G401 (cell line): Measurements from ENCODE around the gene SLC2A1. TPM values are rescaled to one million over a fixed set of nuclear protein-coding genes. Genes with fewer than 3 reads are reported as not detected.

Experiments
- DNase-seq: peaks from one replicate; pipeline ENCODE4 v3.0.0-alpha.2; 2015; ENCODE audit warnings: low spot score
- in situ Hi-C: cut with HindIII; loops from 2 replicates; pipeline ENCODE4 v1.10.0; 2016; ENCODE audit warnings: low sequenced_read_pairs, mixed read lengths
- total RNA-seq: library from RNA; depleted of rRNA; stranded (reverse); fragments of >200 nt; shearing (Covaris generic); gene quantifications from 2 replicates; pipeline ENCODE4 v1.2.3, GENCODE V29; 2014

Gene SLC2A1
- total RNA-seq, 1 experiment from 2014 or later: 51.9 TPM

DNA sequence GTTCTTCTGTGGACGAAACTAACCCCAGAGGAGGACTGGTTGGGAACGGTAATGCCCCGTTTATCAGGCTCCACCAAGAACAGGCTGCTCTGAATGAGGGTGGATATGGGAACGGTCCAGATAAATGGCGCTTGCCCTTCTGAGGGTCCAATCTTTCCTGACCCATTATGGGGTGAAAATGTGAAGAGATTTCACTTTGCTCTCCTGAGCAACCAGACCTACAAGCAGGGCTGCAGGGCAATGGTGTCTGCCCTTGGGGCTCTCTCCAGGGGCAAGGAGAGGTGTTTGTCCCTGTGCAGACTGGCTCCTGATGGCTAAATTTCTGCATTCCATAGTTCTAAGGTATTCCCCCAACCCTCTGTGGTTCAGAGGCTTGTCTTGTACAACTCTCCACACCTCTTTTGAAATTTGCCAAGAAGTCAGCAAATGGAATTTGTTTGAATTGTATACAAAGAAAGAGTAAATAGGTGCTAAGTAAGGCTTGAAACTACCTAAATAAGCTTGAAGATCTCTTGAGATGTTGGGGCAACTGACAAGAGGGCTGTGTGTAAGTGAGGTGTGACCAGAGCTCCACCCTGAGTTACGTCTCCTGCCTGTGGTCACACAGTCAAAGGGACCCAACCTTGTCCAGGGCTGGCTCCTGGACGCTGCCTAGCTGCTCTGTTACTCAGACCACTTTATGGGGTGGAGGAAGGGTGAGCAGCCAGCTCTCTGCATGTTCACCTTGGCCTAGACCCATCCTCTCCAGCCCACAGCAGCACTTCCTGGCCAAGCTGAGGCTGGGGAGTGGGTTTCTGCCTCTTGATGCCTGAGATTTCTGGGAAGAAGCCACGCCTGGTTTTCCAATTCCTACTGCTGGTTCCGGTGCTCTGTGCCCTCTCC lies 24.8 kb downstream of the SLC2A1 start:
- no peak for DNase-seq
- in situ Hi-C loops: no loop called here

DNA sequence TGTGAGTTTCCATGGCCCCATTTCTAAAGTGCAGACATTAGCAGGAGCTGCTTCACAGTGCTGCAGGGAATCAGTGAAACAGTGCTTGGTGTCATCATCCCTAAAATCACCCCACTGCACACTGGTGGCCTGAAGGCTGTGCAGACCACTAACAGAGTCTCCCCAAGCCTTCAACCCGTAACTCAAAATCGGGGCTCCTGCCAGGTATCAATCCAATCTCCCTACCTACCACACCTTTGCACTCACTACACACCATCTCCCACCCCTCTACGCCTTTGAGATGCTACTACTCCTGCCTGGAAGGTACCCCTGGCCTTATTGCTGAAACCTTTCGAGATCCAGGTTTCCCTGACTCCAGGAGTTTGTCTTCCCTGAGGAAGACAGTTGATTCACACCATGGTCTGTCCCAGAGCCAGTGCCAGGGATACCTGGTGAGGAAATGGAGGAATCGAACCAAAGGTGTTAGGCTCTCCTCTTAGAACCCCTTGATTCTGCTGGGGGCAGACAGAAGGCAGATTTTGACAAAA lies 25.5 kb downstream of the SLC2A1 start:
- in situ Hi-C loops: no loop called here
- DNase-seq: no peak

DNA sequence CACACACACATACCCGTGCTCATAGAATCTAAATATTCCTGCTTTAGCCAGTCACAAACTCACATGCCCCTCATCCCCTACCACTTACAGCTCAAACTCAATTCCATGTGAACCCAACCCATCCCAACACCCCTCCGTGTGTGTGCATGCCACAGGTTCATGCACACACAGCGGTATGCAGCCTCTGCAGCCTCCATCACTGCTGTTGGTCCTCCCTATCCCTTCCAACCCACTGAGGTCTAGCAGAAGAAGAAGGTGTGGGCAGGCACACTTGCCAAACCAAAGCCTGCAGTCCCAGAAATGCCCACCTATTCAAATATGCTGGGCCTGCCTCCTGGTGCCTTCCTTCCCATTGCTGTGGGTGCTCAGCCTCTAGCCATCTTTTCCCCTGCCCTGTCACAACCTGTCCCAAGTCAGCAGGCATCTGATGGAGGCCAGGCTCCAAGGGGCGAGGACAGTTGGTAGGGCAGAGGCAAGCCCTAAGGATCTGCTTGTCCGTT lies 26.2 kb downstream of the SLC2A1 start:
- in situ Hi-C loops: no loop called here
- DNase-seq: no peak

DNA sequence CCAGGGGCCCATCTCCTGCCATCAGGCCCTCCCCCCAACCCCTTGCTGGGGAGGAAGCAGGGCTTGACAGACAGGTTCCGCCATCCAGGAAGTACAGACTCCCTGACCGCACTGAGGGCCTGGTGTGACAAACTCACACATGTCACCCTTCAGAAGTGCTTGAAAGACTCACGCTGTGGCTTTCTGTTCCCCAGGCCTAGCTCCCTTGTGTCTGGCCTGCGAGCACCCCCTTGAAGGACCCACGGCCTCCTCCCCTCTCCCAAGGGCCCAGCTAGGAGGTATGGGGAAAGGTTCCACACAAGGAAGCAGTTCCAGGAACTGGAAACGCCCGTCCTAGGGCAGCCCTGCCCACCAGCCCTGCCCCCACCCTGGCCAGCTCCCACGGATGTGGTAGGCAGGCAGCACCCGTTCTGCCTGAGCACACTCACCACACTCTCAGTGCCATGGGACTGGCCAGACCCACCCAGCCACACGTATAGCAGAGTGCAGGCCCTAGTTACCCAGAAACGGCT lies 26.7 kb downstream of the SLC2A1 start:
- in situ Hi-C loops: no loop called here
- DNase-seq: no peak

DNA sequence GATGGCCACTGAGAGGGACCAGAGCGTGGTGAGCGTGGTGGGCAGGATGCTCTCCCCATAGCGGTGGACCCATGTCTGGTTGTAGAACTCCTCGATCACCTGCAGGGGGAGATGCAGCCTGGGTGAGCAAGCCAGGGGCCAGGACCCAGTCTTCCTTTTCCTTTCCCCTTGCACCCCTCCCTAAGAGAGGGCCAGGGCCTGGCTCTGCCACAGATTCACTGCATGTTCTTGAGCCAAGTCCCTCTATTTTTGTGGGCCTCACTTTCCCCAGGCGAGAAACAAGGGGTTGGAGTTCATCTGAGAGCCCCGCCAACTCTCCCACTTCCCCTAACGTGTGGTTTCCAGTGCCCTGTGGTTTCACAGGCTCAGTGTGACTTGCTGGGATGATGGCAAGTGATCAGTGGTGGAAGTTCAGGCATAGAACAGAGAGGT lies 27.5 kb downstream of the SLC2A1 start:
- DNase-seq: no peak

DNA sequence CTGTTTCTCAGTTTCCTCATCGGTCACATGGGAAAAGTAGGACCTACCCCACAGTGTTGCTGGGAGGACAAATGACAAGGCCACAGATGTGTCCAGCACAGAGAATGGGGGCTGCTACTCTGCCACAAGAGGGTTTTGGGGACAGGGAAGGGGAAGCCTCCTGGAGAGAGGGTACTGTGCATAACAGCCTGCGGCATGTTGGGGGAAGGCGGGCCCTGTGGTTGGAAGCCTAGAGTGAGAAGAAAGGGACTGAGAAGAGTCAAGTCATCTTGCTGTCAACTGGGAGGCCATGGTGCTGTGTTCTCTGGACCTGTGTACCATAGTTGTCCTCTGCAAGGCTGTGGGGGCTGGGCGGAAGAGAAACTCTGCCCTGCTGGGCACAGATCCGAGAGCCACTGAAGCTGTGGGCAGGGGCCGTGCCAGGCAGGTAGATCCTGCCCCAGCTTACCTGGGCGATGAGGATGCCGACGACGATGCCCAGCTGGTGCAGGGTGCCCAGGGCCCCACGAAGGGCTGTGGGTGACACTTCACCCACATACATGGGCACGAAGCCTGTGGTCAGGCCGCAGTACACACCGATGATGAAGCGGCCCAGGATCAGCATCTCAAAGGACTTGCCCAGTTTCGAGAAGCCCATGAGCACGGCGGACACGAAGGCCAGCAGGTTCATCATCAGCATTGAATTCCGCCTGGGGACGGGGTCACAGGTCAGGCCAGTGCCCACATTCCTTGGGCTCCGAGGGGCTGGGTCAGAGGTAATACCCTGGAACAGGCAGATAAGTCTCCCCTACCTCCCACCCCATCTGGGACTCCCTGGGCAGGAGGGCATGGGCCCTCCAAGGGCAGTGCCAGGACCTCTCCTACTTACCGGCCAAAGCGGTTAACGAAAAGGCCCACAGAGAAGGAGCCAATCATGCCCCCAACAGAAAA lies 28.2 kb downstream of the SLC2A1 start:
- DNase-seq: no peak
- in situ Hi-C loops: no loop called here

More for the DNA sequence above, 27.5 kb downstream of the SLC2A1 start:
- in situ Hi-C loops: no loop called here

DNA sequence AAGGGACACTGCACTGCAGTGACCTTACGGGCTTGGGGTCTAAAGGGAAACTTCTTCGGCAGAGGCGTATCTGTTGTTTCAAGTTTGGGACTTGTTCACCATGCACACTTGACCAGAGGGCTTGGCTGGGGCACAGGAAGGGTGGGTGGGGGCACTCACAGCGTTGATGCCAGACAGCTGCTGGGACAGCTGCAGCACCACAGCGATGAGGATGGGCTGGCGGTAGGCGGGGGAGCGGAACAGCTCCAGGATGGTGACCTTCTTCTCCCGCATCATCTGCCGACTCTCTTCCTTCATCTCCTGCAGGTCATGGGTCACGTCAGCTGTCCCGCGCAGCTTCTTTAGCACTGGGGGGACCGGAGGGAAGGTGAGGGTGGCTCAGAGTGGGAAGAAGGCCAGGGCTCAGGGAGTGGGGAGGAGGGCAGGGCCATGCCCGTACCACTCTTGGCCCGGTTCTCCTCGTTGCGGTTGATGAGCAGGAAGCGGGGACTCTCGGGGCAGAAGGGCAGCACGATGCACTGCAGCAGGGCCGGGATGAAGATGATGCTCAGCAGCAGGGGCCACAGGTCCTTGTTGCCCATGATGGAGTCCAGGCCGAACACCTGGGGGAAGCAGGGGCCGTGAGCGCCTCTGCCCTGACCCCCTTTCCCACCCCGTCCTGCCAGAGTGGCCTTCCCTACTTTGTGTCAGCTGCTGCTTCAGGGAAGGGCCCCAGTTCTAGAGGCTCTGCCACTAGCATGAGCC lies 29.1 kb downstream of the SLC2A1 start:
- in situ Hi-C loops: no loop called here
- no peak for DNase-seq

DNA sequence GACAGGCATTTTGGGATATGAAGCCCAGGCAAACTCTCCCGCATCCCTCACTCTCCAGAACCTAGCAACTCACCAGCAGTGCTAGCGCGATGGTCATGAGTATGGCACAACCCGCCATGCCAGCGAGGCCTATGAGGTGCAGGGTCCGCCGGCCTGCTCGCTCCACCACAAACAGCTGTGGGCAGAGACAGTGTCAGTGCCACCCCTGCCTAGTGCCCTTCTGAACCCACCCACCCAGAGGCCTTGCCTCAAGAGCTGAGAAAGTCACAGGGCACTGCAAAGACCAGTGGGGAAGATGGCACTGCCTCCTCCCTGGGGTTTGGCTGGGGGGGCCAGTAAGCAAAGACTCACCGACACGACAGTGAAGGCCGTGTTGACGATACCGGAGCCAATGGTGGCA lies 29.8 kb downstream of the SLC2A1 start:
- DNase-seq: no peak
- in situ Hi-C loops: no loop called here

DNA sequence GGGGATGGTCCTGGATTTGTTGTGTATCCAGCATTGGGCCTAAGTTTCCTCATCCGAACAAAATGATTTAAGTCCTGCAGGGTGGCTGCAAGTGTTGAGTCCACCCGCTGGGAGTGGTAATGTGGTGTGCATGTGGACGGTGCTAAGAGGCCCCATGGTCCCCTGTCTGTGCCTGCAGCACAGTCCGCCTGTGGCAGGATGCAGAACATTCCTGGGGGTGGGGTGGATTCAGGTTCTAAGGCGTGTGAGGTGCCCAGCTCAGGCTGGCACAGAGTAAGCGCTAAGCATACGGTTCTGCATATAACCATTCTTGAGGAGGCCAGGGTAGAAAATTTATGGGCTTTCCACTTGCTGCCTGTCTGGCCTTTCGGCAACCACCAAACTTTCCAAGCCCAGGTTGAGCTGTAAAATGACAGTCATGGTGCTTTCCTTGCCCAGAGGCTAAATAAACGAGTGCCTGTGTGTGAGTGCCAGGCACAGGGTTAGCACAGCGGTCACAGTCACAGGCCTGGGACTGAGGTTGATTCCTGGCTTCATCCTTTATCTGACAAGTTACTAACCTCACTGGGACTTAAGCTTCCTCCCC lies 30.7 kb downstream of the SLC2A1 start:
- DNase-seq: no peak
- in situ Hi-C loops: no loop called here

DNA sequence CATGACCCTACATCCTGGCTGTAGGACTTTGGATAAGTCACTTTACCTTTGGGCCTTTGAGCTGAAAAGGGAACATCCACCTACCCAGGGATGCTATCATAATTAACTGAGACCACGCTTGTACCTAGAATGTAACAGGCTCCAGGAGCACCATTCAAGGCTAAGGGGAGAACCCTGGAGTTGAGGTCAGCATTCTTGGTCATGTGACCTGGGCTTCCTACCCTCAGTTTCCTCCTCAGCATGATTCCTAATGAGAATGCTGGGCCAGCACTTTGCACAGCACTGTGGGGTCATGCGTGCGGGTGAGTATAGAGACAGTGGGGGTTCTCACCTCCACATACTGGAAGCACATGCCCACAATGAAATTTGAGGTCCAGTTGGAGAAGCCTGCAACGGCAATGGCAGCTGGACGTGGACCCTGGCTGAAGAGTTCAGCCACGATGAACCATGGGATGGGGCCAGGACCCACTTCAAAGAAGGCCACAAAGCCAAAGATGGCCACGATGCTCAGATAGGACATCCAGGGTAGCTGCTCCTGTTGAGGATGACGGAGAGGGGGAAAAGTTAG lies 31.3 kb downstream of the SLC2A1 start:
- in situ Hi-C loops: no loop called here
- DNase-seq: no peak

DNA sequence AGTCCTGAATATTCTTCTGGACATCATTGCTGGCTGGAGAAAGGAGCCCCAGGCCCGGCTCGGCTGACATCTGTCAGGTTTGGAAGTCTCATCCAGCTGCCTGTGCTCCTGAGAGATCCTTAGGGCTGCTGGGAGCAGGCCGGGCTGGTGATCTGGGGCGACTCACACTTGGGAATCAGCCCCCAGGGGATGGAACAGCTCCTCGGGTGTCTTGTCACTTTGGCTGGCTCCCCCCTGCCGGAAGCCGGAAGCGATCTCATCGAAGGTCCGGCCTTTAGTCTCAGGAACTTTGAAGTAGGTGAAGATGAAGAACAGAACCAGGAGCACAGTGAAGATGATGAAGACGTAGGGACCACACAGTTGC lies 31.8 kb downstream of the SLC2A1 start:
- DNase-seq: no peak
- in situ Hi-C loops: no loop called here

DNA sequence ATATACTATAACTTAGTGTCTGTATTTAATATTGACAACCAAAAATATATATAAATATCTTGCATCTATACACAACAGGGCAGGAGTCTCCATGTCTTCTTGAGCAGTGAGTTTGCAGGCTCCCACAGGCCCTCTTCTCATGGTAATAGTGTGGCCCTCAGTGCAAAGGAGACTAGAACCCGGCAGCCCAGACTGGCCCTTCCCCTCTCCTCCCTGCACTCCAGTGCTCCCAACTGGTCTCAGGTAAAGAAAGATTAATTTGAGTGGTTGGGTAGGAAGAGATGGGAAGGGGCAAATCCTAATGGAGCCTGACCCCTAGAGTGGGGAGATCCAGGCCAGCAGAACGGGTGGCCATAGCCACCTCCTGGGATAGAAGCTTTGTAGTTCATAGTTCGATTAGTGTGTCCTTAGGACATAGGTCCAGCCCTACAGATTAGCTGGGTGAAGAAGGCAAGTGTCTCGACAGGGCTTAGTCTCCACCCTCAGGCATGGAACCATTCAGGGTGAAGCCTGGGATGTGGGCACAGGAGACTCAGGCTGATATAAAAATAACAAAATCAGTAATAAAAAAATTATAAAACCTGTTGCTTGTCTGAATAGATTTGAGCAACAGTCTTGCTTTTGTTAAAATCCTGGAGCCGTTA lies 32.3 kb downstream of the SLC2A1 start:
- no peak for DNase-seq
- in situ Hi-C loops: no loop called here

DNA sequence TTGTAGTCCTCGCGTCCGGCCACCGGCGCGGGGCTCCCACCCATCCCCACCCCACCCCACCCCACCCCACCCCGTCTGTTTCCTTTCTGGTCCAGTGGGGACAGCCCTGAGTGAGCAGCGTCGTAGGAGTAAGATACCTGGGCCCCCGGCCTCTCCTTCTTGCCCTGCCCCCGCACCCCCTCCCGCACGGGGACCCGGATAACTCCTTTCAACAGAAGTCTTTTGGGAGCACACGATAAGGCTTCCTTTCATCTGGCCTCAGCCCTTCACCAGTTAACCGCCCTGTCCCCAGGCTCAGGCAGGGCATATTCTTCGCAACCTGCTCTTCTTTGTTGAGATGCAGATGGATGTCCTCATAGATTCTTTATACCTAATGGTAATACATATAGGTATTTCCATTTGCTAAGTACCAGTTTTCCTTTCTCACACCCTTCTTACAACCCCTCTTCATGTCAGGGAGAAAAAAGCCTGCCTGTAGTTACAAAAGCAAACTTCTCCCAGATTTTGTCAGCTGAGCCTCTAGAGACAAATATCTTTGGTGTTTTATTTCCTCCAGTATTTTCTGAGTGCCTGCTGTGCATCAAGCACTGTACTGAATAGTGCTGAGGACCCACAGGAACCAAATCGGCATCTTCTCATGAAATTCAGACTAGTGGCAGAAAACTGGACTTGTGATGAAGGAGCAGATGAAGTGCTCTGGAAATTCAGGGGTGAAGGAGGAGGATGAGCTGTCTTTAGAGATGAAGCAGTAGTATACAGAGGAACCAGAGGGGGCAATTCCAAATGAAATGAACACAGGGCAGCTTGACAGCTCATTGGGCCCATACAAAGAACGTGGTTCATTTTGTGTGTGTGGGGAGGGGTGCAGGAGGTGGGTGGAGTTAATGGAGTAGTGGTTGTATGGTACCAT lies 33.6 kb downstream of the SLC2A1 start:
- DNase-seq: peak; percentile 56
- in situ Hi-C loops: loop anchor here (25.0 kb wide), 1 partner anchor 137 kb away; no protein-coding TSS in a partner anchor

DNA sequence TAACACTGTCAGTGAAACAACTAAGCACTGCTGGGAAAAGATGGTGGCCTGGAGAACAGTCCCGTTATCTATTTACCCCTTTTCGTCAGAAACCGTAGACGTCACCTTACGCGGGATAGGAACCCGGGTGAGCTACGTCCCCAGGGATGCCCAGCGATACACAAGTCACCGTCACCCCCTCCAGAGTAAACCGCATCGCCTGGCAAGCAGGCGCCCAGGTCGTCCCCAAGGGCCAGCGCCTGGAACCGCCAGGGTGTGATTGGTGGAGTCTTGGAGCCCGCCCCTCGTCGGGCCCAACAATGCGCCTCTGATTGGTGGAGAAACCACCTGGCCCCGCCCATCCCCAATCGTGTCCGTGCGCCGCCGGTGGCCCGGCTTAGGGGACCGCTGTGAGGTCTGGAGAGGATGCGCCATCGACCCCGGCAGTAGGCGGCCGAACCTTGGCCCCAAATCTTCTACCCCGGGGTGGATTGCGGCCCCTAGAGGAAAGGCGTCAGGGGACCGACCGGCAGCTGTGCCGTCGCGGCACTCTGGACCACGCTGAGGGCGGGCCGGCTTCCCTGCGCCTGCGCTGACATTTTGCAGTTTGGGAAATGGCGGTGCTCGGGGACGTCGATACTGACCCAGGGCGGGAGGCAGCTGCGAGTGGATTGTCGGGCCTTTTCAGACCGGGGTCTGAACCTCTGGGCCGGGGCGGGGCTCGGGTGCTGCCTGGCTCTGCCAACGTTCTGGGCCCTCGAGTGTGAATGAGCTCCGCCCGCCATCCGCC lies 34.4 kb downstream of the SLC2A1 start:
- peak; percentile 97 for DNase-seq
- in situ Hi-C loops: loop anchor here (25.0 kb wide), 1 partner anchor 138 kb away; no protein-coding TSS in a partner anchor

DNA sequence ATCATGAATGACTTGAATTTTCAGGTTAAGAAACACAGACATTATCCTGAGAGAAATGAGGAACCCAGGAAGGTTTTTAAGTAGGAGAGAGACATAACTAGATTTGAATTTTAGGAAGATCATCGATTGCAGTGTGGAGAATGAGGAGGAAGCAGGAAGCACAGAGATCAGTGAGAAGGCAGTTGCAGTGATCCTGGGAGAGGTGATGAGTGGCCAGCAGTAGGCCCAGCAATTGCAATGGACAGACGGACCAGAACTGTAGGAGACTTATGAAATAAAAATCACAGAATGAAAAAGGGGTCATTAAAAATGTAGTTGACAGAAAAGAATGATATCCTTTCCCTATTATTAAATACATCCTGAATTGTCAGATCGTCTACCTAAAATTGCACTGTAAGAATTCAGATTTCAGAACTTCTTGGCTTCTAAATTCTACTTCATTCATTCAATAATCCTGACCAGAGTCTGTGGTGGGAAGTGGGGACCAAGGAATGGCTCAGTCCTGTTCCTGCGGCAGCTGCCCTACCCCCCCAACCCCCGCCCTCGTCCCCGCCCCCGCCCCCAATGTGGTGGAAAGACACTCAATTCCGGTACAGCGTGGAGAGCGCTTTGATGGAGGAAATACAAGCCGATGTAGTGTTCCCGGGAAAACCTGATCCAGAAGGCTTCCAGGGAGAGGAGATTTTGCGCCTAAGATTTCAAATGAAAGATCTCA lies 35.1 kb downstream of the SLC2A1 start:
- in situ Hi-C loops: loop anchor here (25.0 kb wide), 1 partner anchor 139 kb away; no protein-coding TSS in a partner anchor

More for the DNA sequence above, 35.1 kb downstream of the SLC2A1 start:
- DNase-seq: no peak
